MM.1S (cell line): ENCODE results near the gene PARK7.

Experiments used
- EZH2 ChIP-seq: fragments of 300-600 bp; sonication (generic); optimal IDR thresholded peaks from 2 replicates; pipeline ENCODE3; 2017; ENCODE audit warnings: low read depth, mild to moderate bottlenecking, antibody characterized with exemption, low read length, mixed read lengths
- EZH2phosphoT487 ChIP-seq: fragments of 300-600 bp; sonication (generic); IDR thresholded peaks from 2 replicates; pipeline ENCODE4 v1.6.1; 2018; ENCODE audit warnings: antibody characterized with exemption, low read length
- TF ChIP-seq, protein P1 (sequence below): fragments of 300-600 bp; sonication (generic); IDR thresholded peaks from 2 replicates; pipeline ENCODE4 v1.5.1; 2016; ENCODE audit warnings: antibody characterized with exemption, low read length, mixed read lengths

DNA sequence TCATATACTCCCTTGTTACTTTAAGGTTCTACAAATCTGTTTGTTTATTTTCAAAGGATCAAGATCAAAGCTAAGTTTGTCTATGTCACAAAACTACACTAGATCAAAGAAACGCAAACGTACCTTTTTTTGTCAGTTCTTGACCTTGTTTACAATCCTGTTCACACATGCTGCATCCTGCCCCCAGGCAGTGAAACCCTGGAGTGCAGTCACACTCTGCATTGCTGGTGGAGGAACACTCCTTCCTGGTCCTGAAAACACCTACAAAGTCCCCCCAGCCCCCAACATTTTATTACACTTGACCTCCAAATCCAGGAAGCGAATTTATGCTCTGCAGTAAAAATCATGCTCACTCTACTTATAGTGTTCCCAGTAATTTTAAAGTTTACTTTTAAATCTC is 23.4 kb upstream of the PARK7 start:
- TF ChIP-seq, protein P1, sequence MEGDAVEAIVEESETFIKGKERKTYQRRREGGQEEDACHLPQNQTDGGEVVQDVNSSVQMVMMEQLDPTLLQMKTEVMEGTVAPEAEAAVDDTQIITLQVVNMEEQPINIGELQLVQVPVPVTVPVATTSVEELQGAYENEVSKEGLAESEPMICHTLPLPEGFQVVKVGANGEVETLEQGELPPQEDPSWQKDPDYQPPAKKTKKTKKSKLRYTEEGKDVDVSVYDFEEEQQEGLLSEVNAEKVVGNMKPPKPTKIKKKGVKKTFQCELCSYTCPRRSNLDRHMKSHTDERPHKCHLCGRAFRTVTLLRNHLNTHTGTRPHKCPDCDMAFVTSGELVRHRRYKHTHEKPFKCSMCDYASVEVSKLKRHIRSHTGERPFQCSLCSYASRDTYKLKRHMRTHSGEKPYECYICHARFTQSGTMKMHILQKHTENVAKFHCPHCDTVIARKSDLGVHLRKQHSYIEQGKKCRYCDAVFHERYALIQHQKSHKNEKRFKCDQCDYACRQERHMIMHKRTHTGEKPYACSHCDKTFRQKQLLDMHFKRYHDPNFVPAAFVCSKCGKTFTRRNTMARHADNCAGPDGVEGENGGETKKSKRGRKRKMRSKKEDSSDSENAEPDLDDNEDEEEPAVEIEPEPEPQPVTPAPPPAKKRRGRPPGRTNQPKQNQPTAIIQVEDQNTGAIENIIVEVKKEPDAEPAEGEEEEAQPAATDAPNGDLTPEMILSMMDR = no peak
- TF ChIP-seq EZH2phosphoT487 = no peak
- TF ChIP-seq EZH2 = no peak
